Measurements from ENCODE around the gene SLC25A47.

SLC25A47 gene

GRCh38 chr14:100348784-100349685 is 25.9 kb downstream of the SLC25A47 start:
- H3K9ac ChIP-seq (ENCODE audit: low read depth, low read length): no peak overlapping the region
- H3K9me3 ChIP-seq (ENCODE audit: control insufficient read depth, insufficient read depth, low read length): no peaks in the 10 kb centered on the region
- peaks cover 55% of the 10 kb centered on the region for H3K36me3 ChIP-seq (ENCODE audit: insufficient read depth, low read length)
- no peaks in the 10 kb centered on the region for H3K4me1 ChIP-seq (ENCODE audit: insufficient read depth, low read length)

GRCh38 chr14:100350276-100350926 is 27.3 kb downstream of the SLC25A47 start:
- Histone ChIP-seq H3K9me3 (ENCODE audit: control insufficient read depth, insufficient read depth, low read length) (no peaks in the 10 kb centered on the region), H3K4me1 (ENCODE audit: insufficient read depth, low read length) (no peaks in the 10 kb centered on the region), H3K9ac (ENCODE audit: low read depth, low read length) (no peak overlapping the region), H3K36me3 (ENCODE audit: insufficient read depth, low read length) (peaks cover 59% of the 10 kb centered on the region)

DNA sequence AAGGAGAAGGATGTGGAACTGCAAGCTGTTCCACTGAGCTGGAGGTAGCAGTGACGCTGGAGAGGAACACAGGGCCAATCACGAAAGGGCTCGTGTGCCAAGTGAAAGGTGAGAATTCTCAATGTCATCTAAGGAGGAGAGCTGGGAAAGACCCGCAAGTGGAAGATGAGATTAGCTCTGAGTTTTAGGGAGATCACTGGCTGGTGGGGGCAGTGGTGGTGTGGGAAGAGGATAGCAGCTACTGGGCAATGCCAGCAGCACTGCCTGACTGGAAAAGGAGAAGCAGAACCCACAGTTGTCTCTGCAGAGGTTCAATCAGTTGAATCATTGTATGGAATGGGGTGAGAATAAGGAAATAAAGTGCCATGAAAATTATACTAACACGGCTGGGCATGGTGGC is 27.8 kb downstream of the SLC25A47 start:
- Histone ChIP-seq H3K4me1 (ENCODE audit: insufficient read depth, low read length) (no peaks in the 10 kb centered on the region), H3K36me3 (ENCODE audit: insufficient read depth, low read length) (peaks cover 63% of the 10 kb centered on the region), H3K9ac (ENCODE audit: low read depth, low read length) (no peak overlapping the region), H3K9me3 (ENCODE audit: control insufficient read depth, insufficient read depth, low read length) (no peaks in the 10 kb centered on the region)

- Histone ChIP-seq H3K9me3 (ENCODE audit: control insufficient read depth, insufficient read depth, low read length) (no peaks in the 10 kb centered on the region), H3K36me3 (ENCODE audit: insufficient read depth, low read length) (peaks cover 41% of the 10 kb centered on the region), H3K9ac (ENCODE audit: low read depth, low read length) (no peak overlapping the region), H3K4me1 (ENCODE audit: insufficient read depth, low read length) (no peaks in the 10 kb centered on the region)
These were observed 35.3 kb downstream of the SLC25A47 start for GRCh38 chr14:100358396-100358795.

DNA sequence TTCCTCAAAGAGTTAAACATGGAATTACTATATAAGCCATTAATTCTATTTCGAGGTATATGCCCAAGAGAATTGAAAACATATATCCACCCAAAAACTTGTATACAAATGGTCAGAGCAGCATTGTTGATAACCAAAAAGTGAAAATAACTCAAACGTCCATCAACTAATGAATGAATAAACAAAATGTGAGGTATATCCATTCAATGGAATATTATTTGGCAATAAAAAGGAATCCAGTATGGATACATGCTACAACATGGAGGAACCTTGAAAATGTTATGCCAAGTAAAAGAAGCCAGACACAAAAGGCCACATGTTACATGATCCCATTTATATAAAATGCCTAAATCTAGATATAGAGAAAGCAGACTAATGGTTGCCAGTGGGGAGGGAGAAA is 36.0 kb downstream of the SLC25A47 start:
- Histone ChIP-seq H3K9me3 (ENCODE audit: control insufficient read depth, insufficient read depth, low read length) (no peaks in the 10 kb centered on the region), H3K9ac (ENCODE audit: low read depth, low read length) (no peak overlapping the region), H3K36me3 (ENCODE audit: insufficient read depth, low read length) (peaks cover 41% of the 10 kb centered on the region), H3K4me1 (ENCODE audit: insufficient read depth, low read length) (no peaks in the 10 kb centered on the region)

DNA sequence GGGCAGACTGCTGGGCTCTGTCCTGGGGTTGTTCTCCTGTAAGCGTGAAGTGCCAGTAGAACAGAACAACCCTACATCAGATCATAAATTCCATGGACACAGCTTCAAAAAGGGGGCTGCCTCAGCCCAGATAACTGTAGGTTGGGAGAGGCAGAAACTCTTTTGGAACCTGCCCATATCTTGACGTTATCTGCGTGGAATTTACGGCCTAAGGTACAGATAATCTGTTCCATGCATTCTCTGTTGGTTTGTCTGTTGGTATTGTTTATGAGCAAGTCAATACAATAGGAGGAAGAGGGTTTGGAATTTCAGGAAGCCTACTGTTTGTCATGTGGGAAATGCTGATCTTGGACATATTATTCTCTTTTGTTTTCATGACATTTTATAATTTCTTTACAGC is 36.7 kb downstream of the SLC25A47 start:
- Histone ChIP-seq H3K4me1 (ENCODE audit: insufficient read depth, low read length) (no peaks in the 10 kb centered on the region), H3K9me3 (ENCODE audit: control insufficient read depth, insufficient read depth, low read length) (no peaks in the 10 kb centered on the region), H3K36me3 (ENCODE audit: insufficient read depth, low read length) (peaks cover 42% of the 10 kb centered on the region), H3K9ac (ENCODE audit: low read depth, low read length) (no peak overlapping the region)

DNA sequence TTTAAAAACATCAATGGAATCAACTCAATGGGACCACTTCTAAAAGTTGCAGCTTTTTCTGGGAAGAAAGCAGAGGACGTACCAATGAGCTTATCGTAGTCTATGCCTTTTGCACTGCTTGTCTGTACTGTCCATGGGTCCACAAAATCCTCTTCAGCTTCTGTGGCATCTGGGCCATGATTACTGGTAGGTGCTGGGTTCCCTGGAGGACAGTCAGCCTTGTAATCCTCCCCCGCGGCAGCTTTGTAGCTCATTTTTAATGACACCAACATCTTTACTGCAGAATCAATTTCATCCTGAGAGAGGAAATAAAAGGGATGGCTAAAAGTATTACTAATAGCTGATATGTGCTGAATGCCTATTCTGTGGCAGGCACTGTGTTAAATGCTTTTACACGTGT is 38.5 kb downstream of the SLC25A47 start:
- H3K4me1 ChIP-seq (ENCODE audit: insufficient read depth, low read length): no peaks in the 10 kb centered on the region
- H3K9ac ChIP-seq (ENCODE audit: low read depth, low read length): no peak overlapping the region
- H3K36me3 ChIP-seq (ENCODE audit: insufficient read depth, low read length): peaks cover 41% of the 10 kb centered on the region
- no peaks in the 10 kb centered on the region for H3K9me3 ChIP-seq (ENCODE audit: control insufficient read depth, insufficient read depth, low read length)

DNA sequence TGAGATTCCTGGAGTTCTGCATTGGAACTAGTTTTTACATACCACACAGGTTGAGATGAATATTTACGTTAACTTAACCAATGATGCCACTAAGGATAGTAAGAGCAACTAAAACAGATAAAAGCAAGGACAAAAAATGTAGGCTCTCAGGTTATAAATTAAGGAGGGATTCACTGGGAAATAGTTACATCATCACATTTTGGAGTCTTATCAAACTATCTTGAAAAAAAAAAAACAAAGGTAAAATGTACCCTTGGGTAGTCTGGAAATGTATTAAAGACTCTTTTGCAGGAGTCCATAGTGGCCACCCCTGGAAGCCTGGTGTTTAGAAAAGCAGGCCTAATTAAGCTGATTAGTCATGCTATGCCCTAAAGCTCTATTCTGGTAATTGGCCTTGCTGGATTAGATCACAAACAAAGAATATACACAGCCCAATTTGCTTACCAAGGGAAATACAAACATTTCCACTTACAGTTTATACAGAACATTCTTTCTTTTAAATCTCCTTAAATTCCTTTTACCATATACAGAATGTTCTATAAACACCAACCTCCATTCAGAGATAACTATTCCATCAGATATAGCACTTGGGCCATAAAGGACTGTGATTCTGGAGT is 39.3 kb downstream of the SLC25A47 start:
- H3K9me3 ChIP-seq (ENCODE audit: control insufficient read depth, insufficient read depth, low read length): no peaks in the 10 kb centered on the region
- H3K9ac ChIP-seq (ENCODE audit: low read depth, low read length): no peak overlapping the region
- H3K4me1 ChIP-seq (ENCODE audit: insufficient read depth, low read length): no peaks in the 10 kb centered on the region
- peaks cover 41% of the 10 kb centered on the region for H3K36me3 ChIP-seq (ENCODE audit: insufficient read depth, low read length)

GRCh38 chr14:100363053-100363452 is 39.9 kb downstream of the SLC25A47 start:
- Histone ChIP-seq H3K9ac (ENCODE audit: low read depth, low read length) (no peak overlapping the region), H3K9me3 (ENCODE audit: control insufficient read depth, insufficient read depth, low read length) (no peaks in the 10 kb centered on the region), H3K36me3 (ENCODE audit: insufficient read depth, low read length) (peaks cover 46% of the 10 kb centered on the region), H3K4me1 (ENCODE audit: insufficient read depth, low read length) (no peaks in the 10 kb centered on the region)

- H3K9me3 ChIP-seq (ENCODE audit: control insufficient read depth, insufficient read depth, low read length): no peaks in the 10 kb centered on the region
- H3K4me1 ChIP-seq (ENCODE audit: insufficient read depth, low read length): no peaks in the 10 kb centered on the region
- no peak overlapping the region for H3K9ac ChIP-seq (ENCODE audit: low read depth, low read length)
- peaks cover 51% of the 10 kb centered on the region for H3K36me3 ChIP-seq (ENCODE audit: insufficient read depth, low read length)
These were observed 41.3 kb downstream of the SLC25A47 start for GRCh38 chr14:100364403-100364802.

- H3K4me1 ChIP-seq (ENCODE audit: insufficient read depth, low read length): no peaks in the 10 kb centered on the region
- no peaks in the 10 kb centered on the region for H3K9me3 ChIP-seq (ENCODE audit: control insufficient read depth, insufficient read depth, low read length)
- H3K9ac ChIP-seq (ENCODE audit: low read depth, low read length): no peak overlapping the region
- H3K36me3 ChIP-seq (ENCODE audit: insufficient read depth, low read length): peaks cover 46% of the 10 kb centered on the region
These were observed 42.6 kb downstream of the SLC25A47 start for GRCh38 chr14:100365741-100366140.

DNA sequence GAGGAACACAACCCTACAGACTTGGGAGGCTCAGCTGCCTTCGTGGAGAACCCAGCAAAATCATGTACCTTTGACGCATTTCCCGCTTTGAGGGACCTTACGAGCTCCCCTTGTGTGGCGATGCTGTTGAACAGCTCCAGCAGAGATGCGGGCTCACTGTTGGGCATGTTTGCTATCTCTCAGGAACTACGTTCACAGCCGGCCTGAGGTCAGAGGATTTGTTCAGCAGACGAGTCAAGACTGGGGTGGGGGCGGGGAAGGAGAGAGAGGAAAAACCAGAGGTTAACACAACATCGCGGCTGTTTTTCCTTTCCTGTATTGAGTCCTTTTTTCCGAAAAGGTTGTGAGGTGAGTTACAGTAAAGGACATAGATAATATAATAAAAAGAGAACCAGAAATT is 45.9 kb downstream of the SLC25A47 start:
- Histone ChIP-seq H3K9ac (ENCODE audit: low read depth, low read length) (no peak overlapping the region), H3K9me3 (ENCODE audit: control insufficient read depth, insufficient read depth, low read length) (no peaks in the 10 kb centered on the region), H3K4me1 (ENCODE audit: insufficient read depth, low read length) (peaks cover 15% of the 10 kb centered on the region), H3K36me3 (ENCODE audit: insufficient read depth, low read length) (peaks cover 33% of the 10 kb centered on the region)

DNA sequence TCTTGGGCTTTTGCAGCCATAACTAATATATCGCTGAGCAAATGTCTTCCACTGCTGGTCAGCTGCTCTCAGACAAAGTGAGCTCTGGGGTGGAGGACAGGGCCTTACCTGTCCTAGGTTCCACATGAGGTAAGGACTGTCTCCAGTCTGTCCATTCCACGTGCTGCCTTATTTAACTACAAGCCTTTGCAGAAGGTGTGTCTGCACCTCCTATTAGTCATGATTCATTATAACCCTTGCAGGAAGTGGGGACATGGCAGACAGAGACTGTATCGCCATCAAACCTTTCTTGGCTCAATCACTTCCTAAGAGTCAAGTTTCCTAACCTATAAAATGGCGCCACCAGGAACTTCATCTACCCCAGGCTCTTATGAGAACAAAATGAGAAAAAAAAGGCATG is 46.9 kb downstream of the SLC25A47 start:
- H3K36me3 ChIP-seq (ENCODE audit: insufficient read depth, low read length): peaks cover 28% of the 10 kb centered on the region

GRCh38 chr14:100371773-100372172 is 48.6 kb downstream of the SLC25A47 start:
- Histone ChIP-seq H3K9ac (ENCODE audit: low read depth, low read length) (no peak overlapping the region), H3K36me3 (ENCODE audit: insufficient read depth, low read length) (peaks cover 21% of the 10 kb centered on the region), H3K9me3 (ENCODE audit: control insufficient read depth, insufficient read depth, low read length) (no peaks in the 10 kb centered on the region), H3K4me1 (ENCODE audit: insufficient read depth, low read length) (peaks cover 22% of the 10 kb centered on the region)

More for the DNA sequence above, 46.9 kb downstream of the SLC25A47 start:
- Histone ChIP-seq H3K9me3 (ENCODE audit: control insufficient read depth, insufficient read depth, low read length) (no peaks in the 10 kb centered on the region), H3K4me1 (ENCODE audit: insufficient read depth, low read length) (peaks cover 22% of the 10 kb centered on the region), H3K9ac (ENCODE audit: low read depth, low read length) (no peak overlapping the region)

Data from ES-I3 (cell line).